ENCODE results near the gene PHF2.

PHF2 gene

GRCh38 chr9:93645149-93645889, 68.9 kb downstream of the PHF2 start:
- FAIRE-seq (no peak), DNase-seq (ENCODE audit: insufficient read length, low spot score) (no peak)
- no peak for TF ChIP-seq POLR2A (IDR thresholded peaks at IDR 0.05; ENCODE audit: low read depth, low read length)

- DNase-seq (ENCODE audit: insufficient read length, low spot score) (no peak), FAIRE-seq (no peak)
- no peak for TF ChIP-seq POLR2A (IDR thresholded peaks at IDR 0.05; ENCODE audit: low read depth, low read length)
Measured at GRCh38 chr9:93645921-93646639, 69.7 kb downstream of the PHF2 start.

DNA sequence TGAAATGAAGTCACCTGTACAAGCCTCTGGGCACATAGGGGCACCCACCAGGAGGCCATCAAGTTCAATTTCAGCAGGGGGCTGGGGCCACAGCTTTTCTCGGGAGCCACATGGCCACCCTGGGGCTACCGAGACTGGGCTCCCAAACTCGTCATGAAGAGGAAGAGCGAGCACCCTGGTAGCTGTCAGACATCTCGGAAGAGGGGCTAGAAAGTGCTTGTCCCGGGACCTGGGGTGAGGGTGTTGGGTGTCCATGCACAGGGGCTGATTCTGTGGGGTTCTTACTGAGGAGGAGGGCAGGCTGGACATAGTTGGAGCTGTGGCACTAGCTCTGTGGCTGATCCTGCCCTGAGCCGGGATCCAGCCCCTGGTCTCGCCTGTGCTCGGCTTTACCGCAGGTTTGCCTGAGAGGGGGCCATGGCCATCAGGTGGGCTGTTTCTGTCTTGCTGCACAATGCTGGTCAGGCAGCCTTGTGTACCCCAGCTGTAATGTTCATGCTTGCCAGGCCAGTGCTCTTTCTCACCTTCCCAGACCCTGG, 70.3 kb downstream of the PHF2 start:
- FAIRE-seq (no peak), DNase-seq (ENCODE audit: insufficient read length, low spot score) (no peak)
- TF ChIP-seq POLR2A (IDR thresholded peaks at IDR 0.05; ENCODE audit: low read depth, low read length) = no peak

DNA sequence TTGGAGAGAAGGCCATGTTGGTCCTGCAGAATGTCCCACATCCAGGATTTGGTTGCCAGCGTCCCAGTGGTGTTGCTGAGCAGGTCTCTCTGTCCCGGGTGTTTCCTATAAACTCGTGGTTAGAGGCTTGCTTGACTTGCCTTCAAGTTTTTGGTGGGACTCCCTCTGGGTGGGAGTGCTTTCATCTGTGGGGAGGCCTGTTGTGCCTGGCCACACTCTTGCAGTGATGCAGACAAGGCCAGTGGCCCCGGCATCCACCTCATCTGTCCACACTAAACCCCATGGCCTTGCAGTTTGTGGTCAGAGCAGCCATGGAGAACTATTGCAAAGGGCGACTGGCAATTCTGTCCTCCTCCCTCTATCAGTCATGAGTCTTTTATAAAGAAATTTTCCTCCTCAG, 71.8 kb downstream of the PHF2 start:
- FAIRE-seq (no peak), DNase-seq (ENCODE audit: insufficient read length, low spot score) (no peak)
- TF ChIP-seq POLR2A (IDR thresholded peaks at IDR 0.05; ENCODE audit: low read depth, low read length) = no peak

GRCh38 chr9:93648836-93649235, 72.5 kb downstream of the PHF2 start:
- DNase-seq (ENCODE audit: insufficient read length, low spot score) (no peak), FAIRE-seq (no peak)
- TF ChIP-seq POLR2A (IDR thresholded peaks at IDR 0.05; ENCODE audit: low read depth, low read length) = no peak

GRCh38 chr9:93649610-93650261, 73.4 kb downstream of the PHF2 start:
- FAIRE-seq (peak; percentile 65), DNase-seq (ENCODE audit: insufficient read length, low spot score) (no peak)
- TF ChIP-seq POLR2A (IDR thresholded peaks at IDR 0.05; ENCODE audit: low read depth, low read length) = no peak

DNA sequence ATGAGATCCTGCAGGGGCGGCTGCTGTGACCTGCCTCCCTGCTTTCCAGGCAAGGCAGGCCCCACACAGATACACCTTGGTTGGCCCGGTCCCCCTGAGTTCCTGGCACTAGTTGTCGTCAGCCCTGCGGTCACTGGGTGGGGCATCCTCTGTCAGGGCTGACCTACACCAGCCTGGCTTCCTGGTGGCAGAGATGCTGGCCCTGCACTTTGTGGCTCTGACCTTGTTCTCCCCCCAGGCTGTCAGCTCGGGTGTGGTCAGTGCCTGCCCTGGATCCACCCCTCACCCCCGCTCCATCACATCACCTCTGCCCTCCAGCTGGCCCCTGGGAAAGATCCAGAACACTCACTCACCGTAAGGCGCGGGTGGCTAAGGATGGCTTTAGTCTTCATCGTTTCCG, 74.1 kb downstream of the PHF2 start:
- FAIRE-seq = no peak
- TF ChIP-seq POLR2A (IDR thresholded peaks at IDR 0.05; ENCODE audit: low read depth, low read length) = no peak
- no peak for DNase-seq (ENCODE audit: insufficient read length, low spot score)

- no peak for TF ChIP-seq POLR2A (IDR thresholded peaks at IDR 0.05; ENCODE audit: low read depth, low read length)
- no peak for DNase-seq (ENCODE audit: insufficient read length, low spot score)
- no peak for FAIRE-seq
Measured at GRCh38 chr9:93651521-93651950, 75.2 kb downstream of the PHF2 start.

DNA sequence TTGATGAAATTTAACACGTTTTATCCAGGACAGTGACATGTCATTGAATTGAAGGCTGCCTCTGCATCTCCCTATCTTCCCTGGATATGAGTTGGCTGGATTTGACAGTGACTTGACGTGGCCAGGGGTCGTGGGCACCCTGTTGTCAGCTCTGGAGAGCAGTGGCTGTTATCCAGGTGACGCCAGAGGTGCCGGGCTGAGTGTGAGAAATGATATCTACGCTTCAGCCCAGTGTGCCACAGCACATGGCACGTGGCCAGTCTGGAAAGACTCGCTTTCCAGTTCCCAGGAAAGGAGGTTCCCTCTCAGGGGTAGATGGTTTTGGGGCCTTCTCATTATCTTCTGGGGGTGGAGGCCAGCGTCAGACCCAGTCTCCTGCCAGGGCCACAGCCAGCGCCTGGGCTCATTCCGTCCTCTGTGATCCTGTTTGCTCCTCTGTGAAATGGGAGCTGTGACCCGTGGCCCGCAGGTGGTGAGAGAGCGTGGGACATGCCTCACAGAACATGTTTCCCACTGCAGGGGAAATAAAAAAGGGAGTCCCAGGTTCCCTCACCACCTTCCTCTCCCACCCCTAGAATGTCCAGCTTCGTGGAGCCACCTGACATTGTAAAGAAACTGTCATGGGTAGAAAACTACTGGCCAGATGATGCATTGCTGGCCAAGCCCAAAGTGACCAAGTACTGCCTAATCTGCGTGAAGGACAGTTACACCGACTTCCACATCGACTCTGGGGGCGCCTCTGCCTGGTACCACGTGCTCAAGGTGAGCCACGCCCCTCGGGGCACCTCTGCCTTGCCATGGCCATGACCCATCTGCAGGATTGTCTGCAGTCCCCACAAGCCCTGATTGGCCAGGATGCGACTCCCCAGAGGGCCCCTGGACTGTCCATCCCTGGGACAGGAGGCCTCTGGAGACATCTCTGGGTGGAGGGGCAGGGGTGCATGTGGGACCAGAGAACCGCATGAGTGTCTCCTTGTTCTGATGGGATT, 76.5 kb downstream of the PHF2 start:
- FAIRE-seq = no peak
- DNase-seq (ENCODE audit: insufficient read length, low spot score) = no peak
- no peak for TF ChIP-seq POLR2A (IDR thresholded peaks at IDR 0.05; ENCODE audit: low read depth, low read length)

- no peak for FAIRE-seq
- no peak for TF ChIP-seq POLR2A (IDR thresholded peaks at IDR 0.05; ENCODE audit: low read depth, low read length)
Measured at GRCh38 chr9:93653760-93654159, 77.4 kb downstream of the PHF2 start.

GRCh38 chr9:93654351-93654961, 78.1 kb downstream of the PHF2 start:
- FAIRE-seq (no peak), DNase-seq (ENCODE audit: insufficient read length, low spot score) (no peak)
- no peak for TF ChIP-seq POLR2A (IDR thresholded peaks at IDR 0.05; ENCODE audit: low read depth, low read length)

More at GRCh38 chr9:93653760-93654159, 77.4 kb downstream of the PHF2 start:
- DNase-seq (ENCODE audit: insufficient read length, low spot score) = no peak

GRCh38 chr9:93655621-93656425, 79.4 kb downstream of the PHF2 start:
- FAIRE-seq (no peak), DNase-seq (ENCODE audit: insufficient read length, low spot score) (no peak)
- no peak for TF ChIP-seq POLR2A (IDR thresholded peaks at IDR 0.05; ENCODE audit: low read depth, low read length)

All from H54 (cell line).